Activated T-cell treated with anti-CD3 and anti-CD28 coated beads for 4 hours (primary cell): ENCODE measurements around the gene CARMIL1.

Source experiments
- DNase-seq: peaks from one replicate; pipeline ENCODE4 v3.0.0-alpha.2; 2020

CARMIL1 gene

DNA sequence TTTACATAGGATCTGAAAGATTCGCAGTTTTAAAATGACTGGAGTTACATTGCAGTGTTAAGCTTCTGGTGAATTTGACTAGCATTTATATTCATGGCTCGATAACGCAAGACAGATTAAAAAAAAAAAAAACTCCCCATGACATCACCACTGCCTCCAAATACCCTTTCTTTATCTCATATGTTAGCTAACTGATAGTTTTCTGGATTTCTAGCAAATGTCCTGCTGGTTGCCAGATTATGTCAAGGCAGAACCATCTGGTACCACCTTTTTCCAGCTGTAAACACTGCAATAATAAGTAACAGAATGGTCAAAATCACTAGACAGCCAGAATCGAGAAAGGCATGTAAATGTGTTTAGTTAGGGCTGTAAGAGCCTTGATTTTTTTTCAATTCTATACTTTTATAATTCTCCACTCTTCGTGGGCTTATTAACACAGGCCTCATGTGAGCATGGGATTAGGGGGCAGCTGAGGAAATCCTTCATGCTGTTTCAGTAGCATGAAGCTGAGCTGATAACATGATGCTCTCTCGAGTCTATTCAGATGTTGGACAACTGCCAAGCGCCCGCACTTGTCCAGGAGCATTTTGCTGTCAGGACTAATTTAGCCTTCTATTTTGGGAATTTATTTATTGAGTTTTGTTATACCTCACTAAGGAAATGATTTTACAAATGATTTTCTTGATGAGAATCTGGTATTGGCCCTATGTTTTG is 206.8 kb downstream of the CARMIL1 start:
- DNase-seq: no peak

- no peak for DNase-seq
Observed at GRCh38 chr6:25486550-25486949, 207.4 kb downstream of the CARMIL1 start.

- DNase-seq: no peak
Observed at GRCh38 chr6:25487012-25487411, 207.8 kb downstream of the CARMIL1 start.

DNA sequence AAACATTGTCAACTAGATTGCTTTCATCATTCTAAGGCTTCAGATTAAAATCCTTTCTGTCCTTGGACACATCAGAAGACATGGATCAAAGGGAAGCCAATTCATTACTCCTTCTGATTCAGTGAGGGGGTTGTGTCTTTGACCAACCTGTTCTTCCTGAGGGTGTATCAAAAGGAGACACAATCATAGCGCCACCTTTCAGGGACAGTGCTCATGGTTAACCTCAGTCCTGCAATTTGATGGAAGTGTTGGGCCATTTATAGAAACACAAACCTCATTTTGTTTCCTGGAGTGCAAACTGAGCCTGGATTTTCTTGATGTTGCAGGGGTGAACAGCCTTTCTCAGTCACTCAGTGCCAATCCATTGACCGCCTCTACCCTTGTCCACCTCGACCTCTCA is 209.0 kb downstream of the CARMIL1 start:
- DNase-seq: no peak

GRCh38 chr6:25489399-25489798 is 210.2 kb downstream of the CARMIL1 start:
- DNase-seq: no peak

- DNase-seq: peak; percentile 55
Observed at GRCh38 chr6:25490018-25490801, 211.0 kb downstream of the CARMIL1 start.

DNA sequence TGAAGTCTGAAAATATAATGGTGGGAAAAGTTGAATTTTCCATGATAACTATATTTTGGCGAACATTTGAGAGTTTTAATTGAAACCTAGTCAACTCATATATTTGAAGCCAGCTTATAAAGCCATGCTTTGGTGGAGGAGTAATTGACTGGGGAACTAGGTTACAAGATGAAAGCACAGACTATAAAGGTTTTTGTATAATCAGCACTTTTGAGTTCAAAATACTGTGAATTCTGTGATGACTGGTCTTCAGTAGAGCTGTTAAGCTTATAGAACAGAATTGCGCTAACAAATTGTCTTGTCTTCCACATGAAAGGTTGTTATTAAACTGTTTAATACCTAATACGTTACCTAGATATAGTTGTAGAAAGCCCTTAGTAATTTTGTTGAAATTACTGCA is 213.8 kb downstream of the CARMIL1 start:
- no peak for DNase-seq

GRCh38 chr6:25494469-25494868 is 215.3 kb downstream of the CARMIL1 start:
- no peak for DNase-seq

- DNase-seq: no peak
Observed at GRCh38 chr6:25497383-25498040, 218.3 kb downstream of the CARMIL1 start.

GRCh38 chr6:25498505-25498904 is 219.3 kb downstream of the CARMIL1 start:
- DNase-seq: no peak

DNA sequence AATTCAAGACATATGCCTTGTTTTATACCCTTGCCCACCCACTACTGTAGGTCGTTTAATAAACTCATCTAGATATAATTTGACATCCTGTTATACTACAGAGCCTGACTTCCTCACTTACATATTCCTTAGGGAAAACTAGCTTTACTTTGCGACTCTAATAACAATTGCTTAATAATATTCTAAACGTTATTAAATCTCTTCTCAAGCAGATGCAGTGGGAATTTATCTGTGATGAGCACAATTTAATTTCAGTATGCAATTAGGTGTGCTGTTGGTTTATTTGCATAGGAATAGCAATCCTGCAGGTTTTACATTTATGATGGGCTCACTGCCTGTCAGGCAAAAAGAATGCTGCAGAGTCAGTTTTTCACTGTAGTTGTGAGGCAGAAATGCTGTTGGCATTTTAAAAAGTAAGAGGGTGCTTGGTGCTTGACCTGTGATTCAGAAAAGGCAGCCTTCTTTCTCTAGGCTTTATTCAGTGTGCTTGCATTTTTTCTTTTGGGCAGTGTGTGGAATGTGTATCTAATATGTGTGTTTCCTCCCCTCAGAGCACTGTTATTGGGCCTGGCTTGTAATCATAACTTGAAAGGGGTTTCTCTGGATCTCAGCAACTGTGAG is 220.6 kb downstream of the CARMIL1 start:
- no peak for DNase-seq

GRCh38 chr6:25503686-25504085 is 224.5 kb downstream of the CARMIL1 start:
- no peak for DNase-seq

- no peak for DNase-seq
Observed at GRCh38 chr6:25504661-25505060, 225.5 kb downstream of the CARMIL1 start.

- DNase-seq: no peak
Observed at GRCh38 chr6:25506020-25506419, 226.8 kb downstream of the CARMIL1 start.

- DNase-seq: no peak
Observed at GRCh38 chr6:25508051-25508450, 228.9 kb downstream of the CARMIL1 start.

- DNase-seq: no peak
Observed at GRCh38 chr6:25511376-25511775, 232.2 kb downstream of the CARMIL1 start.

- no peak for DNase-seq
Observed at GRCh38 chr6:25512560-25512959, 233.4 kb downstream of the CARMIL1 start.

DNA sequence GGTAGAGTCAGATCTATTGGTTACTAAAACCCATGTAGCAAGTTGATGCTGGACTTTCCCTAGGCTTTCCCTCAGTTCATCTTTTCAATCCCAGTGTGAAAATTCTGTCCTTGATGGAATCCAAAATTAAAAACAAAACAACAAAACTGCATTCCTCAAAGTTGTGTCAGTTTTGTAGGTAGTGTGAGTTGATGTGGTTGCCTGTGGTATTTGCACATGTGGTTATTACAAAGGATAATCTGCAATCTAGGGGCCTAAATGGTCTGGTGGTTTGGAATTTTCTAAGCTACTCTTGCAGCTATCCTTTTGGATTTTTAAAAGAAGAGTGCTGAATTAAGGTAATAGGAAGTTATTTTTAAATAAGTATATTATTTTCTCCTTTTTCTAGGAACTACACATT is 240.7 kb downstream of the CARMIL1 start:
- DNase-seq: no peak

- DNase-seq: no peak
Observed at GRCh38 chr6:25524542-25524941, 245.4 kb downstream of the CARMIL1 start.

DNA sequence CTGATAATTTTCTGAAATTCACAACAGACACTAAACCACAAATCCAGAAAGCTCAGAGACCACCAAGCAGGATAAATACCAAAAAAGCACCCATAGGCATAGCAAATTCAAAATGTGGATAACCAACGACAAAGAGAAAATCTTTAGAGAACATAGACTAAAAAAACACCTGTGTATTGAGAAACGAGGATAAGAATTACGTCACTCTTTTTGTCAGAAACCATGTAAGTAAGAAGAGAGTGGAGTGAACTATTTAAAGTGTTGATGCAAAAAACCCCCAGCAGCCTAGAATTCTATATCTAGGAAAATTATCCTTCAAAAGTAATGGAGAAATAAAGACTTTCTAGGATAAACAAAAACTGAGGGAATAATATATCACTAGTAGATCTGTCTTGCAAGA is 245.9 kb downstream of the CARMIL1 start:
- no peak for DNase-seq

DNA sequence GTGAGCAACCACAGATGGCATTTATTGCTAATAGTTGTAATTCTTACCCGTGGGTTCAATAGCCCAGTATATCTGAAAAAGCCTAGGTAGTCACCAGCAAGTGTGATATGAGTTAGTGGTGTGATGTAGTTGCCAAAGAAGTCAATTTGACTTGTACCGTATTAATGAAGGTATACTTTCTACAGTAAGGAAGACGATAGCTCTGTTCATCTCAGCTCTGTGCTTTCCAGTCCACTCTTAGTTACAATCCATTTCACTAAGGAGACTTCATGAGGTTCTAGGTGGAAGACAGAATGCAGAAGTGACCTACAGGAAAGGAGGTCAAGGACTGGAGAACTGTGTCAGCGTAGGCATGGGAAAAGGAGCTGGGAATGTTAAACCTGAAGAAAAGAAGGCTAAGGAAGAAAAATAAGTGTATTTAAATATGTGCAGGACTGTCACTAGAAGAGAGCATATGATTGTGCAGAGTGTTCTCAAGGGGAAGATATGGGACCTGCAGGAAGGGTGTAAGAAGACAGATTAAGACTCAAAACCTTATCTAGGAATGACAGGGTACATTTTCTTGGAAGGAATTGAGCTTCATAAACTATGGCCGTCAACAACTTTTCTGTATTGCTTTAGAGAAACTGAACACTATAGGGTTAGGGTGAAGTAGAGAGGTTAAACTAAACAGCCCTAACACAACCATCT is 255.9 kb downstream of the CARMIL1 start:
- DNase-seq: no peak

DNA sequence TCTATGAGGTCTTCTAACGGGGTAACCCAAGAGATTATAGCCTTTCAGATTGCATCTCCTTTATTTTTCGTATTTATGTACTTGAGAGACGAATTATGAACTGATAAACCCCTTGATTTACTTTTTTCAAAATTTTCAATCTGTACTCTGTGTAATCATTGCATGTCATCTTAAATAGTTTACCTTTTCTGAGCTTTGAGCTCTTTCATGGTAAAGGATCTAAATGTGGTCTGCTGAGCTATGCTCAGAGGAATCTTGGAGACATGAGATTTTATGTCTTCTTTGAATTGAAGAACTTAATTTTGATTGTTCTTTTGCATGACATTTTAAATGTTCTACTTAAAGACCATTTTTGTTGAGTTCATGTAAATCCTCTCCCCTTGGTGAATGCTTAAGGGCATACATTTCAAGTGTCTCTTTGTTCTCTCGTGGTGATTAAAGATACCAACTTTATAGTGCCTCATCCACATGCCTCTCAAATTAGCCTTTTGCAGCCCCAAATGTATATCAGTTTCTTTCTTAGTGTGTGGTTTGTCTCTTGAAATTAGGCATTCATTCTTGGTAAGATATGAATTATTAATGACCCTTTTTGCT is 256.6 kb downstream of the CARMIL1 start:
- DNase-seq: no peak
